ENCODE results near the gene COX4I2. TPM values are rescaled to one million over a fixed set of nuclear protein-coding genes. Genes with fewer than 3 reads are reported as not detected.
"Not testable (repeated sequence)": the region's sequence is repeated elsewhere in the genome, so short reads cannot be mapped to it uniquely, and the experiment has no call there.

COX4I2 gene
- total RNA-seq, 2 experiments from 2014 or later: not detected

DNA sequence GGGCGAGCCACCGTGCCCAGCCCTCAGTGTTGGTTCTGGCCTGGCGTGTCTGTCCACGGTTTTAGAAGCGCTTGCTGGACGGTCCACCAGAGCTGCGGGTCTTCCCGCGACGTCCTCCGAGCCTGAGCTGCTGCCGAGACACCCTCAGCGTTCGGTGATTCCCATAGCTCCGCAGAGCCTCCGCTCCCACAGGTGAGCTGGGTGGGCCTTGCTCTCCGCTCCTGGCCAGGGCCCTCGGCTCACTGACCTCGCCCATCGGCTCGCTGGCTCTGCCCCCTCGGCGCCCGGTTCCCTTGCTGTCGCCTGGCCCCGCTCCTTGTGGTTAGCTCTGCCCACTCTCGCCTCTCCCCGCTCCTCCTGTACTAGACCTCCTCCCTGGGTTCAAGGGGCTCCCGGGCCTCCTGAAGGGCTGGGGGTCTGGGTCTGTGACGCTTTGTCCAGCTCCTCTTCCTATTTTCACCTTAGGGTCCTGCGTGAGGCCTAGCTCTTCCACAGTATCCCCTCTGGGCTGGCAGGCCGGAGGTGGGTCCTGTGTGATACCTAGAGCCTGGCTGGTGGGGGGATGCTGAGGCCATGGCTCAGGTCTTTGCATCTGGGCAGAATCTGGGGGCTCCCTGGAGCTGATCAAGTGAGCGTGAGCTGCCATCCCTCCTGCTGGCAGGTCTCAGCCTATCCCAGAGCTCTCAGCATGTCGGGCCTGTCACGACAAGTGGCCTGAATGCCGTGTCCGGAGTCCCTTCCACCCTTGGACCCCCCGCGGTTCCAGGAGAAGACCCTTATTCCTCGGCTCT, 5.0 kb upstream of the COX4I2 start:
- H3K4me3 Mint-ChIP-seq: no peak overlapping the region
- no peaks in the 10 kb centered on the region for H3K27me3 Mint-ChIP-seq
- peaks cover 4% of the 10 kb centered on the region for H3K4me1 Mint-ChIP-seq
- H3K27ac Mint-ChIP-seq: no peak overlapping the region
- no peak for DNase-seq
- H3K36me3 Mint-ChIP-seq: no peaks in the 10 kb centered on the region
- H3K9me3 Mint-ChIP-seq: peaks cover 1% of the 10 kb centered on the region

DNA sequence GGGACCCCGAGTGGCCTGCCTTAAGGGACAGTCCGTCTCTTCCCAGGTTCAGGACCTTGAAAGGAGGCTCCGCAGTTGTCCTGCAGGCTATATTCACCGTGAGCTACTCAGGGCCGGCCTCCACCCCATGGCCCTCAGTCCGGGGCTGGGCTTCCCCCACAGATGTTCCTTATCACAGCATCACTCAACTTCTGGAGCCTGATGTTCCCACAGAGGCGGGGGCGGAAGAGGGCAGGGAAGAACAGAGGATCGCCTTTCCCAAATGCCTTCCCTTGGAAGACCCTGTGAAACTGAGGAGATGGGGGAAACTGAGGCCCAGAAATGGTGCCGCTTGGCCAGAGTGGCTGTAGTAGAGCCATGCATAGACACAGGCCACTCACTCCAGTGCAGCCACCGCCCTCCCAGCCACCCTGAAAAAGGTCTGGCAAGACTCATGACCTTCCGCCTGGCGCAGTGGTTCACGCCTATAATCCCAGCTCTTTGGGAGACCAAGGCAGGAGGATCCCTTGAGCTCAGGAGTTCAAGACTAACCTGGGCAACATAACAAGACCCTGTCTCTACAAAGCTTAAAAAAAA, 4.3 kb upstream of the COX4I2 start:
- no peaks in the 10 kb centered on the region for H3K9me3 Mint-ChIP-seq
- H3K27me3 Mint-ChIP-seq: peaks cover 4% of the 10 kb centered on the region
- H3K36me3 Mint-ChIP-seq: no peaks in the 10 kb centered on the region
- no peak overlapping the region for H3K4me3 Mint-ChIP-seq
- H3K4me1 Mint-ChIP-seq: peaks cover 4% of the 10 kb centered on the region
- no peak overlapping the region for H3K27ac Mint-ChIP-seq
- no peak for DNase-seq

DNA sequence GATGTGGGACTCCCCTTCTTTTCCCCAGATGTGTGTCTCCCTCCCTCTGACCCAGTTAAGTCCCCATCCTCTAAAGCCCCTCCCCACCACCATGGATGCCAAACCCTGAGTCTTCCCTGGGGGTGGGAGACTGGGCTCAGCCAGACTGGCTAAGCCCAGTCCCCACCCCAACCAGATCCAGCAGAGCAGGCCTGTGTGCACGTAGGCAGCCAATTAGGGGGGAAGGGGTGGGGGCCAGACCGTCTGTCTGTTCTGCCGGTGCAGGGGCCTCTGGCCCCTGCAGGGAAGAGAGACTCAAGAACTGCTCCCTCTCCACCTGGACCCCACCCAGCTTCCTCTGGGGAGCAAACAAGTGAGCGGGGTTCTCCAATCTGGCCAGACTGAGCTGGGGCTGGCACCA, 605 bp downstream of the COX4I2 start:
- Mint-ChIP-seq H3K36me3 (no peaks in the 10 kb centered on the region), H3K4me1 (peaks cover 17% of the 10 kb centered on the region), H3K4me3 (no peak overlapping the region), H3K27ac (no peak overlapping the region), H3K9me3 (no peaks in the 10 kb centered on the region), H3K27me3 (peaks cover 18% of the 10 kb centered on the region)
- DNase-seq: no peak

DNA sequence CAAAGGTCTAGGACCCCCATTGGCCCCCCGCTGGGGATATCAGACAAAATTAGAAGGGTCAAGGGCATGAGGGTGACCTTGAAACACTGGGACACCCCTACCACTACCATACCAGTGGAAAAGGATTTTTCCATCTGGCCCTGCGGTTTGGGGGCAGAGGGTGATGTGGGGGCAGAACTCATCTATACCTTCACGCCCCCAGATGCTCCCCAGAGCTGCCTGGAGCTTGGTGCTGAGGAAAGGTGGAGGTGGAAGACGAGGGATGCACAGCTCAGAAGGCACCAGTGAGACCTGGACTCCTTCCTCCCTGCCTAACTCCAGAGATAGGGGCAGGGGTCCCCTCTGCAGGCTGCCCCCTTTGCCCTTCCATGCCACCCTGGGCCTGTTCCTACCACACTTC, 1.1 kb downstream of the COX4I2 start:
- H3K27me3 Mint-ChIP-seq: peaks cover 18% of the 10 kb centered on the region

DNA sequence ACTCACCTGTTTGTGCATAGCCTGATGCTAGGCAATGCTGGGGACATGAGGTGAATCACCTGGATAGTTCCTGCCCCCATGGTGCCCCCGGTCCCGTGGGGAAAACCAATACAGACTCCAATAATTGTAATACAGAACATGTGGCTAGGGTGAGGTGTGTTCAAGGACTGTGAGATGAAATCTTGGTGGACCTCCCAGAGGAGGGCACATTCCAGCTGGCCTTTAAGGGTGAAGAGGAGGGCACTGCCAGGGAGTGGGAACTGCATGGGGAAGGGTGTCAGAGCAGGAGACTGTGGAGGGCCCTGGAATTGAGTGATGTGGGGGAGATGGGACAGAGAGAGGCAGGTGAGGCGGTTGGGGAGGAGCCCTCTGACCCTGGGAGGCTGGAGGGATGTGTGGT, 2.5 kb downstream of the COX4I2 start:
- no peak overlapping the region for H3K27ac Mint-ChIP-seq

More for the DNA sequence above, 1.1 kb downstream of the COX4I2 start:
- H3K27ac Mint-ChIP-seq: no peak overlapping the region
- no peaks in the 10 kb centered on the region for H3K9me3 Mint-ChIP-seq
- H3K4me3 Mint-ChIP-seq: no peak overlapping the region
- DNase-seq: no peak
- peaks cover 17% of the 10 kb centered on the region for H3K4me1 Mint-ChIP-seq
- H3K36me3 Mint-ChIP-seq: no peaks in the 10 kb centered on the region

DNA sequence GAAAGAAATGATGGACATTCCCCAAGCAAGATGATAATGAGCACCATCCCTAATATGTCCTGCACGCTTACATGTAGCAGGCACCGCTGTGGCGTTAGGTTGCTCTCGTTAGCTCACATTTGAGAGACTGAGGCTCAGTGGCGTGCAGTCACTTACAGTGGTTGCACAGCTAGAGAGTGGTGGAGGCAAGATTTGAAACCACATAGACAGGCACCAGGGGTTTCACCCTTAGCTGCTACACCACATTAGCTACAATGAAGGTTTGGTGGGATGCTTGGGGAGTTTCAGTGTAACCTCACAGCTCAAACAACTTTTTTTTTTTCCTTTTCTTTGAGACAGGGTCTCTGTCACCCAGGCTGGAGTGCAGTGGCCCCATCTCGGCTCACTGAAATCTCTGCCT, 3.7 kb downstream of the COX4I2 start:
- Mint-ChIP-seq H3K27me3 (peaks cover 21% of the 10 kb centered on the region), H3K36me3 (no peaks in the 10 kb centered on the region), H3K27ac (no peak overlapping the region), H3K4me3 (no peak overlapping the region), H3K4me1 (peaks cover 17% of the 10 kb centered on the region), H3K9me3 (no peaks in the 10 kb centered on the region)
- DNase-seq: peak; percentile 26

More for the DNA sequence above, 2.5 kb downstream of the COX4I2 start:
- Mint-ChIP-seq H3K4me3 (no peak overlapping the region), H3K36me3 (no peaks in the 10 kb centered on the region), H3K27me3 (peaks cover 18% of the 10 kb centered on the region), H3K4me1 (peaks cover 17% of the 10 kb centered on the region), H3K9me3 (no peaks in the 10 kb centered on the region)
- DNase-seq: no peak

DNA sequence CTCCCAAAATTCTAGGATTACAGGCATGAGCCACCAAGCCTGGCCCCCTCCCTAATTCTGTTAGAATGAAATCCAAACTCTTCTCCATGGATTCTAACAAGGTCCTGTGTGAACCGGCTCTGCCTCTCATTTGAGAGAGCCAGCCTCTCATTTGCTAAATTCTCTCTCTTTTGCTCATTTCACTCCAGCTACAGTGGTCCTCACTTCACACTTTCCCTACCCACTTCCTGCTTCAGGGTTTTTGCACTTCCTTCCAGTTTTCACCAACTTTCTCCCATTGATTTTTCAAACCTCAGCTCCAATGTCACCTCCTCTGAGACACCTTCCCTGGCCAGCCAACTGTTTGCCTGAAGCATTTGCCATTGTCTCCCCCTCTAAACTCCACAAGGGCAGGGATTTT, 5.1 kb downstream of the COX4I2 start:
- no peak overlapping the region for H3K27ac Mint-ChIP-seq
- peaks cover 17% of the 10 kb centered on the region for H3K4me1 Mint-ChIP-seq
- H3K27me3 Mint-ChIP-seq: peaks cover 21% of the 10 kb centered on the region
- H3K9me3 Mint-ChIP-seq: no peaks in the 10 kb centered on the region
- DNase-seq: no peak
- no peak overlapping the region for H3K4me3 Mint-ChIP-seq
- H3K36me3 Mint-ChIP-seq: no peaks in the 10 kb centered on the region

DNA sequence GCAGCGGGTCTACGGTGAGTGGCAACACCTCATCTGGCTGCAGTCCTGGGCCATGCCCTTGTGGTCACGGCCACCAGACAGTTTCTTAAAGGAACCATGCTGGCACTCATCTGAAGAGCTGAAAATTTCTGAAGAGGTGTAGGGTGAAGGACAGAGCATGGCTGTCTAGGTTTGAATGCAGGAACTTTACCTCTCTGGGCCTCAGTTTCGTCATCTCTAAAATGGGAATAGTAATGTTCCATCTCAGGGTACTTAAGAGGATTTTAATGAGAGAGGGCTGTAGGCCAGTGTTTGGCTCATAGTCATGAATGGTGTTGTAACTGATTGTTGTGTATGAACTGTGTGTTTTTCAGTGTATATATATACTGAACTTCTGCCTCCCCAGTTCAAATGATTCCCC, 5.8 kb downstream of the COX4I2 start:
- Mint-ChIP-seq H3K27me3 (peaks cover 16% of the 10 kb centered on the region), H3K36me3 (no peaks in the 10 kb centered on the region), H3K4me3 (no peak overlapping the region), H3K27ac (no peak overlapping the region), H3K9me3 (no peaks in the 10 kb centered on the region), H3K4me1 (peaks cover 17% of the 10 kb centered on the region)
- DNase-seq: no peak

DNA sequence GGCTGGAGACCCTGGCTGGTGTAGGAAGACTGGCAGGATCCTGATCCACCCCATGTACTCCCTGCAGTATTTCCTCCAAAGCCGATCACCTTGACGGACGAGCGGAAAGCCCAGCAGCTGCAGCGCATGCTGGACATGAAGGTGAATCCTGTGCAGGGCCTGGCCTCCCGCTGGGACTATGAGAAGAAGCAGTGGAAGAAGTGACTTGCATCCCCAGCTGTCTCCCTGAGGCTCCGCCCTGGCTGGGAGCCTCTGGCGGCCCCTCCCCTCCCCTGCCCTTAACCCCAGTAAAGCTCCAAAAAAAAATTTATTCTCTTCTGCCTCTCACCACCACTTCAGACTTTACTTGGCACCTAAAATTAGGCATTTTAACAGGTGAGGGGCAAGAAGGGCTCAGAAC, 7.0 kb downstream of the COX4I2 start:
- Mint-ChIP-seq H3K4me3 (no peak overlapping the region), H3K9me3 (no peaks in the 10 kb centered on the region), H3K4me1 (peaks cover 17% of the 10 kb centered on the region), H3K27me3 (peaks cover 11% of the 10 kb centered on the region), H3K36me3 (no peaks in the 10 kb centered on the region), H3K27ac (no peak overlapping the region)
- no peak for DNase-seq

DNA sequence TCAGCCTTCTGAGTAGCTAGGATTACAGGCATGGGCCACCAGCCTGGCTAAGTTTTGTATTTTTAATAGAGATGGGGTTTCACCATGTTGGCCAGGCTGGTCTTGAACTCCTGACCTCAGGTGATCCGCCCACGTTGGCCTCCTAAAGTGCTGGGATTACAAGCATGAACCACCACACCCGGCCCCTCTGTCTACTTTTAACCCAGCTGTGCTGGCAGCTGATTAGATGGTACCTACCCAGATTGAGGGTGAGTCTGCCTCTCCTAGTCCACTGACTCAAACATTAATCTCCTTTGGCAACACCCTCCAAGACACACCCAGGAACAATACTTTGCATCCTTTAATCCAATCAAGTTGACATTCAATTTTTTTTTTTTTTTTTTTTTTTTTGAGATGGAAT, 10.4 kb downstream of the COX4I2 start:
- not testable (repeated sequence) for H3K36me3 Mint-ChIP-seq, H3K9me3 Mint-ChIP-seq, H3K4me3 Mint-ChIP-seq, H3K27ac Mint-ChIP-seq, DNase-seq, H3K4me1 Mint-ChIP-seq, H3K27me3 Mint-ChIP-seq

DNA sequence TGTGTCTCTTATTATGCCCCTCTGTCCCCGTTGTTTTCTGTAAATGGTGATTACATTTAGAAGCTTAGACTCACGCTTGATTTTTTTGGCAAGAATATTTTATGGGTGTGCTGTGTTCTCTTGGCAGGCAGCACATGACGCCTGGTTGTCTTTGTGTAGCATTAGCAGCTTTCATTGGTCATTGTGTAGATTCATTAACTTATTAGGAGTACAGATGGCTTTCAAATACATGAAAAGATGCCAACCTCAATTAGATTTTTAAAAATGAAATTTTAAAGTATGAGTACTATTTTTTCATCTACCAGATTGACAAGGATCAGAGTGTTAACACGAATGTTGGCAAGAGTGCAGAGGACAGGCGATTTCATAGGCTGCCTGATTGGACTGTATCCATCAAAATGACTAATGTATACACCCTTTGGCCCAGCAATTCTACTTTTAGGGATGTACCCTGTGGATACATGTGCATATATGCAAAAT, 15.2 kb downstream of the COX4I2 start:
- Mint-ChIP-seq H3K9me3 (no peaks in the 10 kb centered on the region), H3K4me1 (no peaks in the 10 kb centered on the region), H3K27me3 (peaks cover 3% of the 10 kb centered on the region), H3K27ac (no peak overlapping the region), H3K4me3 (no peak overlapping the region), H3K36me3 (no peaks in the 10 kb centered on the region)
- no peak for DNase-seq

DNA sequence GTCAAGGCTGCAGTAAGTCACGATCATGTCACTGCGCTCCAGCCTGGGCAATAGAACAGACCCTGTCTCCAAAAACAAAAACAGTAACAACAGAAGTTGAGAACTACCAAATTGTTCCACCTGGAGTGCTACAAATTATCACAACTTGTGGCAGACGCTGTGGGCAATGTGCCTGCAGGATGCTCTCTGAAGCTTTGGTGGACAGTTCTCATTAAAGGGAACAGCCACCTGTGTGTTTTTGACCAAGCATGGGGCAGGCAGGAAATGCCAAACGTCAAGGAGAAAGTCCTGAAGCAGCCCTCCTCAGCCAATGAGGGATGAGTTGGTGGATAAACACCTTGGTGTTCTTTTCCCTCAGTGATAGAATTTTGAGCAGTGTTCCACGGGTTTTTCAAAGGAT, 15.8 kb downstream of the COX4I2 start:
- peaks cover 3% of the 10 kb centered on the region for H3K27me3 Mint-ChIP-seq
- H3K4me1 Mint-ChIP-seq: no peaks in the 10 kb centered on the region
- H3K36me3 Mint-ChIP-seq: no peaks in the 10 kb centered on the region
- H3K4me3 Mint-ChIP-seq: no peak overlapping the region
- DNase-seq: no peak
- H3K9me3 Mint-ChIP-seq: no peaks in the 10 kb centered on the region
- no peak overlapping the region for H3K27ac Mint-ChIP-seq

DNA sequence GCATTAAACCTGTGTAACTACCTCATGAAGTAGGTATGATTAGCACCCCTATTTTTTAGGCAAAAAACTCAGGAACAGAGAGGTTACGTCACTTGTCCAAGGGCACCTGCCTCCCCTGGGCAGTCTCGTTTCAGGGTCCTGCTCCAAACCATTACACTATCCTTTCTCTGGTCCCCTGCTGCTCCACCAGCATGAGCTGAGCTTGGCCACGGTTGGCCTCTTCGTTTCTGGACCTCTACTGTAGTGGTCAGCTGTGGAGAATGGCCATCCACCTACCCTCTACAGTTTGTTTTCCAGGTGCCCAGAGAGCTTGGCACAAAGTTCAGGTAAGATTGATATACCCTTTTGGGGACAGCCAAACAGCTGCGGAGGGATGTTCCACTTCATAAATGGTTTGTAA, 16.8 kb downstream of the COX4I2 start:
- H3K4me1 Mint-ChIP-seq: peaks cover 1% of the 10 kb centered on the region
- H3K4me3 Mint-ChIP-seq: no peak overlapping the region
- no peak overlapping the region for H3K27ac Mint-ChIP-seq
- no peak for DNase-seq
- H3K36me3 Mint-ChIP-seq: no peaks in the 10 kb centered on the region
- no peaks in the 10 kb centered on the region for H3K9me3 Mint-ChIP-seq
- peaks cover 3% of the 10 kb centered on the region for H3K27me3 Mint-ChIP-seq

DNA sequence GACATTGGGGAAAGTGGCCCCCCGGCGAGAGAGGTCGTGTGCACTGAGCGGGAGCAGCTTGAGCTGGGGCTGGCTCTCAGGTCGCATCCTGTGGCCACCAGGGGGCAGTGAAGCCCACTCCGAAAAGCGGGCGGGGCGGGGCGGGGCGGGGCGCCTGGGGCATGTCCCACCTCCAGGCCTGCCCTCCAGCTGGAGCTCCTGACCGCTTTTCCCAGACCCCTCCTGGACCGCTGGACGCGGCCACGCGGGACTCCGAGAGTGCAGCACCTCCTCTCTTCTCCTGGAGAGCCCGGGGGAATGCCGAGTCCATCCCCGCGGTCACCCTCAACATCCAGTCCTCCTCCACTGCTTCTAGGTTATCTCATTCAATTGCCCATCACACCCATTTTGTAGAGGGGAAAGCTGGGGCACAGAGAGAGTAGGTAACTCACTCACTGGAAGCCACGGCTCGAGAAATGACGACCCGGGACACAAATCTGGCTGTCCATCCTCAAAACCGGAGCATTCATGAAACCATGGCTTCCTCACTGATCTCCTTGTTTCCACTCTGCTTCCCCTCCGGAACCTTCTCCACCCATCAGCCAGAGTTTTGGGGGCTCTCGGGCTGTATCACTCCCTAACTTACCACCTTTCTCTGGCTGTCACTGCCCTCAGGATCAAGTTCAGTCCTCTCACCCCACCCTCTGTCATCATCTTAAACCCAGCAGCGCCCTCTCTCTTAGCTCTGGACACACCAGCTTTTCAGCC, 24.1 kb downstream of the COX4I2 start:
- Mint-ChIP-seq H3K4me1 (peaks cover 48% of the 10 kb centered on the region), H3K27ac (peak overlapping the region; percentile 85), H3K27me3 (peaks cover 3% of the 10 kb centered on the region), H3K36me3 (peaks cover 32% of the 10 kb centered on the region), H3K4me3 (peak overlapping the region; percentile 58), H3K9me3 (no peaks in the 10 kb centered on the region)
- DNase-seq: peak; percentile 72

DNA sequence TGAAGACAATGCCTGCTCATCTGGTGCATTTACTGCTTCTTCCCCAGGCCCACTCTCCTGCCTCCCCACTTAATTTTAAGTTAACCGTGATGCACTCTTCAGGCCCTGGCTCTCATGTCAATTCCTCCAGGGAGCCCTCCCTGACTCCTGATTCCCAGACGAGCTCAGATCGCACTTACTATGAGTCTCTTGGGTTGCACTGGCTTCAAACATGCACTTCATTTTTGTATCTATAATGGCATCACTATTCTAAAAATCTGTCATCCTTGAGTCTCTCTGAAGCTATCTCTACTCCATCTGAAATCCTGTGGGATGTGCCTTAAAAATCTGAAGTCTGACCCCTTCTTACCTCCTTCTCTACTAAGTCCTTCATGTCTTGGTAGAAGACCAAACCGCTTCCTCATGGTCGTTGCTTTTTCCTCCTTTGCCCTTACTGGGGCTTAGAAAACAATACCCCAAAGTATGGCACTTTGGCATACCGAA, 24.7 kb downstream of the COX4I2 start:
- DNase-seq: no peak
- peaks cover 38% of the 10 kb centered on the region for H3K36me3 Mint-ChIP-seq
- H3K4me3 Mint-ChIP-seq: peak overlapping the region; percentile 58
- H3K27me3 Mint-ChIP-seq: peaks cover 3% of the 10 kb centered on the region
- H3K9me3 Mint-ChIP-seq: no peaks in the 10 kb centered on the region
- H3K4me1 Mint-ChIP-seq: peaks cover 52% of the 10 kb centered on the region
- peak overlapping the region; percentile 85 for H3K27ac Mint-ChIP-seq
